ENCODE data around the gene TMEM236. TPM values are rescaled to one million over a fixed set of nuclear protein-coding genes. Genes with fewer than 3 reads are reported as not detected.
A peak's percentile ranks its signal among the peaks of the same experiment; 100 is the strongest.

TMEM236 gene
- total RNA-seq, 1 donor from 2014 or later = 5.0 TPM

DNA sequence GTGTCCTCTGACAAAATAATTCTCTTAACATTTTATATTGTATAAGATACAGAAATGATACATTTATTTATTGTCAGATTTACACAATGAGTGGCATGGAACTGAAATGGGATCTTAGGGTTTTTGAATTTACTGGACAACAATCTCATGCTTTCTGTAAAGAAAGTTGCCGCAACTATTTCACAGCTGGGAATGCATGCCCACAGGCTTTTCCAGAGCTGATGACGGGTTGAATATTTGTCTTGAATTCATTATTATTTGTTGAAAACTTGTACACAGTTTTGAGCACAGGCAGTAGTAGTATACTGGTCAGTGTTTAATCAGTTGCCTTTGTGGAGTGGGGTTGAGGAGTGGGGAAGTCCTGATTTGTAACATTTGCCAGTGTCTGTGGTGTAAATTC lies 36.6 kb downstream of the TMEM236 start:
- Histone ChIP-seq H3K27me3 (no peaks in the 10 kb centered on the region), H3K27ac (no peak overlapping the region), H3K36me3 (no peaks in the 10 kb centered on the region), H3K4me1 (peaks cover 2% of the 10 kb centered on the region), H3K4me3 (no peak overlapping the region), H3K9me3 (no peaks in the 10 kb centered on the region)
- TF ChIP-seq, protein P1, sequence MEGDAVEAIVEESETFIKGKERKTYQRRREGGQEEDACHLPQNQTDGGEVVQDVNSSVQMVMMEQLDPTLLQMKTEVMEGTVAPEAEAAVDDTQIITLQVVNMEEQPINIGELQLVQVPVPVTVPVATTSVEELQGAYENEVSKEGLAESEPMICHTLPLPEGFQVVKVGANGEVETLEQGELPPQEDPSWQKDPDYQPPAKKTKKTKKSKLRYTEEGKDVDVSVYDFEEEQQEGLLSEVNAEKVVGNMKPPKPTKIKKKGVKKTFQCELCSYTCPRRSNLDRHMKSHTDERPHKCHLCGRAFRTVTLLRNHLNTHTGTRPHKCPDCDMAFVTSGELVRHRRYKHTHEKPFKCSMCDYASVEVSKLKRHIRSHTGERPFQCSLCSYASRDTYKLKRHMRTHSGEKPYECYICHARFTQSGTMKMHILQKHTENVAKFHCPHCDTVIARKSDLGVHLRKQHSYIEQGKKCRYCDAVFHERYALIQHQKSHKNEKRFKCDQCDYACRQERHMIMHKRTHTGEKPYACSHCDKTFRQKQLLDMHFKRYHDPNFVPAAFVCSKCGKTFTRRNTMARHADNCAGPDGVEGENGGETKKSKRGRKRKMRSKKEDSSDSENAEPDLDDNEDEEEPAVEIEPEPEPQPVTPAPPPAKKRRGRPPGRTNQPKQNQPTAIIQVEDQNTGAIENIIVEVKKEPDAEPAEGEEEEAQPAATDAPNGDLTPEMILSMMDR (IDR thresholded peaks at IDR 0.05) = no peak
- intact Hi-C loops (cut with DNase I) = no loop called here
- DNase-seq (no peak), ATAC-seq (no peak)

DNA sequence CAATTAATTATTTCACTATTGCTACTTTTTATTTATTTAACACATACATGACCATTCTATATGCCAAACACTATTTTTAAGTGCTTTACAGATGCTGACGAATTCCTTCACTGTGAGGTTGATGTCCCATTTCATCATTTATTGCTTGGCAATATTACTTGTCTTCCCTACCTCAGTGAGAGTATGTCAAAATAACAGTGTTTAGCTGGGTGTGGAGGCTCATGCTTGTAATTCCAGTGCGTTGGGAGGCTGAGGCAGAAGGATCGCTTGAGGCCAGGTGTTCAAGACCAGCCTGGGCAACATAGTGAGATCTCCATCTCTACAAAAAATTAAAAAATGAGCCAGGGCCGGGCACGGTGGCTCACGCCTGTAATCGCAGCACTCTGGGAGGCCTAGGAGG lies 37.4 kb downstream of the TMEM236 start:
- no peaks in the 10 kb centered on the region for H3K9me3 ChIP-seq
- no peak overlapping the region for H3K27ac ChIP-seq
- no peaks in the 10 kb centered on the region for H3K27me3 ChIP-seq
- H3K4me1 ChIP-seq = no peaks in the 10 kb centered on the region
- no peaks in the 10 kb centered on the region for H3K36me3 ChIP-seq
- H3K4me3 ChIP-seq = no peak overlapping the region
- intact Hi-C loops (cut with DNase I) = no loop called here
- no peak for ATAC-seq
- TF ChIP-seq, protein P1 (IDR thresholded peaks at IDR 0.05) = no peak
- DNase-seq = no peak

DNA sequence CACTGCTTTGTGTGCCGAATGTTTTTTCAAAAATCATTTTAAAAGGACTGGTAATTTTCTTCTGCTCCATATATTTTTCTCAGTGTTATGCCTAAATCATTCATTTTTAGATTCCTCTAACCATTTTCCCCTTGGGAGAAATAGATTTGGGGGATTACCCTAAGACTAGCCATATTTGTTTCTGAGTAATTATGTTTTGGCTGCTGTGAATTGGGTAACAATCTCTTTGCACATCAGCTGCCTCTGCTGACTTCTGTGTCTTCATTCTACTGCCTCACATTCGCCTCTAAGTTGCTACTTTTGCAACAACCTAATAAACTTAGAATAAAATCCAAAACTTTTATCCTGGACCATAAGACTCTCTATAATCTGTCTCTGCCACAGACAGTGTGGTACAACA lies 38.6 kb downstream of the TMEM236 start:
- Histone ChIP-seq H3K27me3 (no peaks in the 10 kb centered on the region), H3K27ac (no peak overlapping the region), H3K9me3 (no peaks in the 10 kb centered on the region), H3K36me3 (no peaks in the 10 kb centered on the region), H3K4me3 (no peak overlapping the region), H3K4me1 (no peaks in the 10 kb centered on the region)
- intact Hi-C loops (cut with DNase I) = no loop called here
- no peak for DNase-seq
- TF ChIP-seq, protein P1 (IDR thresholded peaks at IDR 0.05) = no peak
- ATAC-seq = no peak

DNA sequence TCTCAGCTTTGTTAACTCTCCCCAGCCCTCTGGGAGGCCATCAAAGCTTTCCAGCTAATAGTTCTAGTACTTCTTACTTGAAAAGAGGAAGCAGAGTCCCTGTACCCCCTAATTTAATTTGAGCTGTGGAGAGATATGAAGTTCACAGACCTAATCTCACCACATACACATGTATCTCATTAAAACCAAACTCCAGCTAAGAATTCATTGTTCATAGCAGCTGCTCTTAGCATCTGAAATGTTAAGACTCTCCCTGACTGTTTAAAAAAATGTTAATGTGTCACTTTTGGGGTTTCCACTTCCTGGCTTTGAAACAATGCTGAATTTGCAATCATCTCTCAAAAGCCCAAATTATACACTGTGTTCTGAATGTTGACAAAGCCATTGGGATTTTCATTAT lies 41.0 kb downstream of the TMEM236 start:
- no peak for ATAC-seq
- Histone ChIP-seq H3K27ac (no peak overlapping the region), H3K4me3 (no peak overlapping the region), H3K9me3 (no peaks in the 10 kb centered on the region), H3K4me1 (no peaks in the 10 kb centered on the region), H3K36me3 (no peaks in the 10 kb centered on the region), H3K27me3 (no peaks in the 10 kb centered on the region)
- no peak for DNase-seq
- intact Hi-C loops (cut with DNase I) = no loop called here
- TF ChIP-seq, protein P1 (IDR thresholded peaks at IDR 0.05) = no peak

DNA sequence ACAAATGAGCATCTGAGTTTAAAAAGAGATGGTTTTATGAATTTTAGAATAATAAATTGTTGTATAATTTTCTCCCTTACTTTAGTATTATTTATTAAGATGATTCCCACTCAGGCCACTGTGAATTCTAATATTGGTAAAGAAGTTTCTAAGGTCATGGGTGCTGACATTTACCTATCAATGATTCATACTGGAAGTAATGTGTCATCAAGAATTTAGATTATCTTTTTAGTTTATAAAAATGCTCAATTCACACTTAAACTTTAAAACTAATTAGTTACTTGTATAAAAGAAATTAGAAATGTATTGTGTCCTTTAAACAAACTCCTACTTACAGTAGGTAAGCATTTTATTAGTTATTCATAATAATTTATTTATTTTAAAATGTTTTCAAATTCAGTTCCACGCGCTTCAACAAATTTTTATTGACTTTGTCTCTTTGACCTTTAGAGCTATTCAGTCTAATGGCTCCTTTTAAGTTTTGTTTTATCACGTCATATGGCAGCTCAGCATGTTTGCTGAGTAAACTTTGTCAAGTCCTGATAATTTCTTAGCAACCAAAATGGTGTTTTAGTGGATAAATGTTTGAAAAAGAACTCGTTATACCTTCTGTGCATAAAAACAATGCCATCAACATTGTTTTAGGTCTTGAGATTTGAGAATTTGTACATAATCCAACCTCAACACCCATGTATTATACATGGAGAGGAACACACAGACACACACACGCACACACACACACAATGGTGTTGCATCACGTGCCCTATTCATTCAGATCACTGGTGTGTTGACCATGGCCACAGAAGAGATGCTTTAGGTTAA lies 42.0 kb downstream of the TMEM236 start:
- DNase-seq (no peak), ATAC-seq (peak; percentile 62)
- intact Hi-C loops (cut with DNase I) = no loop called here
- no peak overlapping the region for H3K27ac ChIP-seq
- H3K36me3 ChIP-seq = no peaks in the 10 kb centered on the region
- H3K4me3 ChIP-seq = no peak overlapping the region
- H3K9me3 ChIP-seq = no peaks in the 10 kb centered on the region
- no peaks in the 10 kb centered on the region for H3K27me3 ChIP-seq
- TF ChIP-seq, protein P1 (IDR thresholded peaks at IDR 0.05) = no peak
- H3K4me1 ChIP-seq = no peaks in the 10 kb centered on the region

All from upper lobe of right lung (tissue), 1 donor.